ENCODE measurements around the gene ZFYVE28.
"Not testable (repeated sequence)": the region's sequence is repeated elsewhere in the genome, so short reads cannot be mapped to it uniquely, and the experiment has no call there.

ZFYVE28 gene

GRCh38 chr4:2390146-2390545 is 28.3 kb downstream of the ZFYVE28 start:
- H3K9me3 Mint-ChIP-seq = no peaks in the 10 kb centered on the region
- no peaks in the 10 kb centered on the region for H3K36me3 Mint-ChIP-seq
- H3K27ac Mint-ChIP-seq = no peak overlapping the region
- H3K4me1 Mint-ChIP-seq = peaks cover 19% of the 10 kb centered on the region
- H3K27me3 Mint-ChIP-seq = peaks cover 72% of the 10 kb centered on the region
- CTCF ChIA-PET = no interaction called here
- H3K4me3 Mint-ChIP-seq = no peak overlapping the region
- no peak for DNase-seq

- H3K27me3 Mint-ChIP-seq = peaks cover 69% of the 10 kb centered on the region
- no peak overlapping the region for H3K27ac Mint-ChIP-seq
- no peaks in the 10 kb centered on the region for H3K36me3 Mint-ChIP-seq
- peaks cover 17% of the 10 kb centered on the region for H3K4me1 Mint-ChIP-seq
- H3K9me3 Mint-ChIP-seq = no peaks in the 10 kb centered on the region
- no peak overlapping the region for H3K4me3 Mint-ChIP-seq
- CTCF ChIA-PET = no interaction called here
- DNase-seq = no peak
These were observed 28.8 kb downstream of the ZFYVE28 start for GRCh38 chr4:2389691-2390090.

GRCh38 chr4:2388429-2389182 is 29.8 kb downstream of the ZFYVE28 start:
- no peak for DNase-seq
- H3K36me3 Mint-ChIP-seq = no peaks in the 10 kb centered on the region
- H3K9me3 Mint-ChIP-seq = no peaks in the 10 kb centered on the region
- CTCF ChIA-PET = no interaction called here
- H3K27ac Mint-ChIP-seq = no peak overlapping the region
- no peak overlapping the region for H3K4me3 Mint-ChIP-seq
- H3K27me3 Mint-ChIP-seq = peaks cover 69% of the 10 kb centered on the region
- peaks cover 6% of the 10 kb centered on the region for H3K4me1 Mint-ChIP-seq

GRCh38 chr4:2387829-2388228 is 30.6 kb downstream of the ZFYVE28 start:
- no peak overlapping the region for H3K27ac Mint-ChIP-seq
- no peaks in the 10 kb centered on the region for H3K9me3 Mint-ChIP-seq
- H3K4me1 Mint-ChIP-seq = no peaks in the 10 kb centered on the region
- H3K27me3 Mint-ChIP-seq = peaks cover 62% of the 10 kb centered on the region
- no peaks in the 10 kb centered on the region for H3K36me3 Mint-ChIP-seq
- CTCF ChIA-PET = no interaction called here
- H3K4me3 Mint-ChIP-seq = no peak overlapping the region
- no peak for DNase-seq

GRCh38 chr4:2387218-2387617 is 31.2 kb downstream of the ZFYVE28 start:
- Mint-ChIP-seq H3K27ac (no peak overlapping the region), H3K4me3 (no peak overlapping the region), H3K27me3 (peaks cover 56% of the 10 kb centered on the region), H3K36me3 (no peaks in the 10 kb centered on the region), H3K4me1 (no peaks in the 10 kb centered on the region), H3K9me3 (no peaks in the 10 kb centered on the region)
- CTCF ChIA-PET = no interaction called here
- DNase-seq = no peak

GRCh38 chr4:2386717-2387116 is 31.7 kb downstream of the ZFYVE28 start:
- H3K9me3 Mint-ChIP-seq = no peaks in the 10 kb centered on the region
- CTCF ChIA-PET = no interaction called here
- H3K27ac Mint-ChIP-seq = no peak overlapping the region
- H3K4me3 Mint-ChIP-seq = no peak overlapping the region
- peaks cover 51% of the 10 kb centered on the region for H3K27me3 Mint-ChIP-seq
- H3K4me1 Mint-ChIP-seq = no peaks in the 10 kb centered on the region
- DNase-seq = no peak
- H3K36me3 Mint-ChIP-seq = no peaks in the 10 kb centered on the region

- peaks cover 43% of the 10 kb centered on the region for H3K27me3 Mint-ChIP-seq
- H3K36me3 Mint-ChIP-seq = no peaks in the 10 kb centered on the region
- no peak overlapping the region for H3K27ac Mint-ChIP-seq
- CTCF ChIA-PET = no interaction called here
- H3K4me3 Mint-ChIP-seq = no peak overlapping the region
- no peak for DNase-seq
- H3K4me1 Mint-ChIP-seq = no peaks in the 10 kb centered on the region
- peaks cover 4% of the 10 kb centered on the region for H3K9me3 Mint-ChIP-seq
These were observed 32.9 kb downstream of the ZFYVE28 start for GRCh38 chr4:2385516-2385915.

GRCh38 chr4:2384245-2384644 is 34.2 kb downstream of the ZFYVE28 start:
- Mint-ChIP-seq H3K4me3 (no peak overlapping the region), H3K4me1 (no peaks in the 10 kb centered on the region), H3K9me3 (peaks cover 4% of the 10 kb centered on the region), H3K27ac (no peak overlapping the region), H3K27me3 (peaks cover 35% of the 10 kb centered on the region), H3K36me3 (no peaks in the 10 kb centered on the region)
- DNase-seq = no peak
- CTCF ChIA-PET = interaction anchor here (1.1 kb wide), 1 partner anchor 28 kb away, joined by 3 read pairs; no protein-coding TSS in a partner anchor

GRCh38 chr4:2383760-2384159 is 34.7 kb downstream of the ZFYVE28 start:
- H3K9me3 Mint-ChIP-seq = peaks cover 4% of the 10 kb centered on the region
- H3K4me1 Mint-ChIP-seq = no peaks in the 10 kb centered on the region
- no peak for DNase-seq
- H3K27ac Mint-ChIP-seq = no peak overlapping the region
- H3K36me3 Mint-ChIP-seq = no peaks in the 10 kb centered on the region
- H3K27me3 Mint-ChIP-seq = peaks cover 33% of the 10 kb centered on the region
- CTCF ChIA-PET = interaction anchor here (1.1 kb wide), 1 partner anchor 29 kb away, joined by 3 read pairs; no protein-coding TSS in a partner anchor
- no peak overlapping the region for H3K4me3 Mint-ChIP-seq

GRCh38 chr4:2383220-2383631 is 35.2 kb downstream of the ZFYVE28 start:
- H3K27ac Mint-ChIP-seq, H3K4me3 Mint-ChIP-seq, H3K4me1 Mint-ChIP-seq, DNase-seq, CTCF ChIA-PET, H3K9me3 Mint-ChIP-seq, H3K36me3 Mint-ChIP-seq: not testable (repeated sequence)
- peaks cover 32% of the 10 kb centered on the region for H3K27me3 Mint-ChIP-seq

- H3K27ac Mint-ChIP-seq, CTCF ChIA-PET, H3K9me3 Mint-ChIP-seq, H3K36me3 Mint-ChIP-seq, H3K4me3 Mint-ChIP-seq, DNase-seq, H3K4me1 Mint-ChIP-seq: not testable (repeated sequence)
- peaks cover 32% of the 10 kb centered on the region for H3K27me3 Mint-ChIP-seq
These were observed 35.7 kb downstream of the ZFYVE28 start for GRCh38 chr4:2382769-2383202.

- CTCF ChIA-PET, H3K4me1 Mint-ChIP-seq, H3K4me3 Mint-ChIP-seq, DNase-seq, H3K27ac Mint-ChIP-seq, H3K36me3 Mint-ChIP-seq, H3K9me3 Mint-ChIP-seq: not testable (repeated sequence)
- H3K27me3 Mint-ChIP-seq = peaks cover 30% of the 10 kb centered on the region
These were observed 37.9 kb downstream of the ZFYVE28 start for GRCh38 chr4:2380589-2380988.

GRCh38 chr4:2378898-2379297 is 39.5 kb downstream of the ZFYVE28 start:
- Mint-ChIP-seq H3K27me3 (peaks cover 29% of the 10 kb centered on the region), H3K4me3 (no peak overlapping the region), H3K9me3 (peaks cover 6% of the 10 kb centered on the region), H3K27ac (no peak overlapping the region), H3K4me1 (no peaks in the 10 kb centered on the region), H3K36me3 (no peaks in the 10 kb centered on the region)
- CTCF ChIA-PET = interaction anchor here (1.2 kb wide), 1 partner anchor 63 kb away, joined by 3 read pairs; no protein-coding TSS in a partner anchor
- no peak for DNase-seq

GRCh38 chr4:2378401-2378800 is 40.0 kb downstream of the ZFYVE28 start:
- Mint-ChIP-seq H3K36me3 (no peaks in the 10 kb centered on the region), H3K4me1 (no peaks in the 10 kb centered on the region), H3K4me3 (no peak overlapping the region), H3K27ac (no peak overlapping the region), H3K27me3 (peaks cover 25% of the 10 kb centered on the region), H3K9me3 (peaks cover 10% of the 10 kb centered on the region)
- DNase-seq = no peak
- CTCF ChIA-PET = interaction anchor here (1.2 kb wide), 1 partner anchor 64 kb away, joined by 3 read pairs; no protein-coding TSS in a partner anchor

- no peak for DNase-seq
- CTCF ChIA-PET = no interaction called here
- H3K4me3 Mint-ChIP-seq = no peak overlapping the region
- no peaks in the 10 kb centered on the region for H3K36me3 Mint-ChIP-seq
- H3K9me3 Mint-ChIP-seq = peaks cover 10% of the 10 kb centered on the region
- peaks cover 31% of the 10 kb centered on the region for H3K27me3 Mint-ChIP-seq
- H3K4me1 Mint-ChIP-seq = no peaks in the 10 kb centered on the region
- H3K27ac Mint-ChIP-seq = no peak overlapping the region
These were observed 41.2 kb downstream of the ZFYVE28 start for GRCh38 chr4:2377241-2377640.
